TTC549 (cell line): ENCODE results near the gene SUMO3.
"Not testable (repeated sequence)": the region's sequence is repeated elsewhere in the genome, so short reads cannot be mapped to it uniquely, and the experiment has no call there.

Experiments
- FAIRE-seq: peaks from 2 replicates; lab custom pipeline; 2012; peaks lifted over from hg19 to GRCh38; lab: Jason Lieb, UNC

SUMO3 gene

DNA sequence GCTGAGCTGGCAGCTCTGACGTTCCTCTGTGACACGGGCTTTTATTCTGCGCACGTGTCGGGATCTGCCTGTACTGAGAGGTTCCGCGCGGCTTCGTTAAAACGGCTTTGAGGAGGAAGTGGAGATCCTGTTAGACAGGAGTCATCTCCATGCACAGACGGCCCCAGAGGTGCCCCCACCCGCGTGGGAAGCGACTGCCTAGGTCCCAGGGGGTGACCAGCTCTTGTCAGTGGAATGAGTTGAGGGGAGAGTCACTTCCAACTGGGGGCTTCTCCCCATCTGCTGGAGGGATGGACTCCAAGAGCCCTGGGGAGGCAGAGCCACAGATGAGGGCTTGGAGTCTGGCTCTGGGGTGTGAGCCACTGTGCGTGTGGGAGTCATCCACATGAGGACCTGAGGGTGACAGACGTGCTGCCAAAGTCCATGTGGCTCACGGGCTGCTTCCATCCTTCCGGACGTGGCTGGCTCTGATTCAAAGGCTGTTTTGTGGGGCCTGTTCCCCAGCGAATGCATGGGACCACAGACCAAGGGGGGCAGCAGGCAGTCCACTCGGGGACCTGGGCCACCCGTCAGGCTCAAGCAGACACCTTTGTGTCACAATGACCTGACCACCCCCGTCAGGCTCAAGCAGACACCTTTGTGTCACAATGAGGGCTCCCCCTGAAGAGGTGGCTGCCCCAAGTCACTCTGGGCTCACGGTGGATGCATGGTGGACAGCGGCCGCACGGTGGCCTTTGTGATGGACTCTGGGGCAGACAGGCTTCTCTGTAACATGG is 28.8 kb upstream of the SUMO3 start:
- FAIRE-seq, result no peak

DNA sequence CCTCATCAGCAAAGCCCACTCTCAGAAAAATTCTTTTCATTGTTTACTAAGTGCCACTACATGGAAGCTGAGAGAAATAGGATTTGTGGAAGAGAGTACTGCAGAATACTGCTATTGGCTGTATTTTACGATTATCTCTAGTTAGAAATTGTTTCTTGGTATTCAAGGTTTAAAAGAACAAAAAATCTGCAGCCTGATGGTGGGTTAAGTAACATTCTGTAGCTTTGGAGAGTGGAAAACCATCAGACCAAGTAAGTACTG is 28.3 kb upstream of the SUMO3 start:
- no peak for FAIRE-seq

DNA sequence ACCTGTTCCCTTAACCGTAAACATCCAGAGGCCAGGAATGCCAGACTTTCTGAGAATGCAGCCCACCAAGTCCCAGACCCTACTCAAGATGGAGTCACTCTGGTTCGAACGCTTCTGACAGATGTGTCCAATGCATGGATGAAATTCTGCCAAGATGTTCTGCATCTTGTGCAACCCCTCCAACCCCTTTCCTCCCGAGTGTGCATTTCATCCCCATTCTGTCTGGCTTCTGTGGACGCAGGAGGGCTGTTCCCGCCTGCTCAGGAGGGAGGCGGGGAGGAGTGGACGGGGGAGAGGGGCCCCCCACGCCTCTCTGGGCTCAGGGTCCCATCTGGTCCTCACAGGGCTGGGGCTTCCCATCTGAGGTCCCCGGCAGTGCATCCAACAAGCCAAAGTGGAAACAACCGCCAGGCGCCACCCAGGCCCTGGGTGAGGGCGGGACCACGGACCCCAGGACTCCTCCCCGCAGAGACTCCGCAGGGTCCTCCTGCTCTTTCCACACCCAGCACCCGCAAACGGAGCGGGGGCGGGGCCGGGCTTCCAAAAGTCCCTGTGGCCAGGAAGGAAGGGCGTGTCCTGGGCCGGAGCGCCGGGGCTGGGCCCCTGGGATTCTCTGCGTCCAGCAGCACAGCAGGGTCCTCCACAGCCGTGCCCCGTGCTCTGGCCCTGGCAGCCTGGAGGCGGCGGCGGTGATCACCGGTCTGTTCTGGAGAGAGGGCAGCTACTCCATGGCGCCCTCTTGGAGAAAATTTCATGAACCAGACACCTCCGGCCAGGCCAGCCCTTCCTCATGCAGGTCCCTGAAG is 27.8 kb upstream of the SUMO3 start:
- FAIRE-seq, result no peak

DNA sequence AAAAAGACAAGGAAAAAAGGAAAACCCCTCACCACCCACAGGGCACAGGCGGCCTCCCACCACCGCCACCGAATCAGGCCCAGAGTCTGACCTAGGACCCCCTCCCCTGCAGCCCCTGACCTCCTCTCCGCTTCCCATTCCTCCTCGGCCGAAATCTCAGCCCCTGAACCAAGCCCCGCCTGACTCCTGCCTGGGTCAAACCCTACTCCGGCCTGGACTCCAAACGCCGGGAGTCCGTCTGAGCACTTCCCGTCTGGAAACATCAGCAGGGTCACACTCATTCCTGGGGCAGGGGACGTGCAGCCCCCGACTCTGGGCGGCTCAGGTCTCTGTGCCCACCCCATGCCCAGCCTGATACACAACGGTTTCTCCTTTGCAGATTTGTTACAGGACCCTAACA is 26.4 kb upstream of the SUMO3 start:
- no peak for FAIRE-seq

DNA sequence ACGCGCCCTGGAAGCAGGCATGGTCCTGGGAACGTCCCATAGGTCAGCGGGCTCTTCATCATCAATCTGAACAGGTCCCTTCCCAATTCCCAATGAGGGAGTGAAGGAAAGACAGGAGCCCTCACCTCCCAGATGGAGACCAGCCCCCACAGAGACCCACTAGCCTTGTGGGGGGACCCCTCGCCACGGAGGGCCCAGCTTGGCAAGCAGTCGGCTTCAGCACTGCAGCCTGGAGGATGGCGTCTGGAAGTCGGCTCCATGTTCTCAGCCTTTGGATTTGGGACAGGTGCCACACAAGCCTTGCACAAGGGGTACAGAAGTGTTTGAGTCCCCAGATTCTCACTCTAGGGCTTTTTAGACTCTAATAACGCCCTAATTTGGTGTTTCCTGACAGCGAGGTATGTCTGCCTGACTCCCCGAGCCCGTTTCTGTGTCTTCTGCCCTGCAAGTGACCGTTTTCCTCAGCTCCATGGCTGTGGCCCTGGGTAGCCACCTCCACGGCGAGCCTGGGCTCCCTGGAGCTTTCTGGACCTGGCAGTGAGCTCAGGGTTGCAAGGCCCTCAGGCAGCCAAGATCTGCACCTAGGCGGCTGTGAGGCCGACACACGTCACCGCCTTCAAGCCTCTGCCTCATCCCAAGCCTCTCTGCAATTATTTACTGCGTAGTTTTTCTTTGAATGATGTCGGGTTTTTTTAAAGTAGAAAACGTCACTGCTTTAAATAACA is 25.0 kb upstream of the SUMO3 start:
- FAIRE-seq, result no peak

DNA sequence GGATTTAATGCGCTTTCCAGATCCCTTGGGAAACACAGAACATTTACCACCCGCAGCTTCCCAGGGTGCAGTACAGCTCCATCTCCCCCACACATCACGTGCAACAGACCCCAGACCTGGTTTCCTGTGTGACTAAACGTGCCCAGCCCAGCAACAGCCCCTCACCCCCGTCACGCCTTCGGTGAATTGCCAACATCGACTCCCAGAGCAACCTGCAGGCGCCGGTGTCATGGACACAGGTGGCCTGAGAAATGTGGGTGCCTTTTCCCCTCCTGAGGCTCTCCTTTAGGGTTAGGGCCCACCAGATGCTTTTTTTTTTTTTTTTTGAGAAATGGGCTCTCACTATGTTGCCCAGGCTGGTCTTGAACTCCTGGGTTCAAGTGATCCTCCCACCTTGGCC is 24.2 kb upstream of the SUMO3 start:
- no peak for FAIRE-seq

DNA sequence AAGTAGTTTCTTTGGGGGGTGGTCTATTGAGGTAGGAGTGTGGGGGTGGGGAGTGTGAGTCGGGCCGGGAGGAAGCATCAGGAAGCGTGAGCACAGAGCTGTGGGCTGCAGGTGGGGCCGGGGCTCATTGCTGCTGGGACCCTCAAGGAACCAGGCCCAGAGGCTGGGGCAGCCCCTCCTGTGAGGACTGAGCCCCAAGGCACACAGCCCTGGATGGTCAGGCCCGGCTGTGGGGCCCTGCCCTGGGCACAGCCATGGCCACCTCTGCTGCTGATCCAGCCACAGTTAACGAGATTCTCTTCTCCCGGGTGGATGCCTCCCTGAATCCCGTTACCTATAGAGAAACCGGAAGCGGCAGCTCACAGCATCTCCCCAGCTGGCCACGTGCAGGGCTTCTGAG is 22.9 kb upstream of the SUMO3 start:
- FAIRE-seq, result no peak

DNA sequence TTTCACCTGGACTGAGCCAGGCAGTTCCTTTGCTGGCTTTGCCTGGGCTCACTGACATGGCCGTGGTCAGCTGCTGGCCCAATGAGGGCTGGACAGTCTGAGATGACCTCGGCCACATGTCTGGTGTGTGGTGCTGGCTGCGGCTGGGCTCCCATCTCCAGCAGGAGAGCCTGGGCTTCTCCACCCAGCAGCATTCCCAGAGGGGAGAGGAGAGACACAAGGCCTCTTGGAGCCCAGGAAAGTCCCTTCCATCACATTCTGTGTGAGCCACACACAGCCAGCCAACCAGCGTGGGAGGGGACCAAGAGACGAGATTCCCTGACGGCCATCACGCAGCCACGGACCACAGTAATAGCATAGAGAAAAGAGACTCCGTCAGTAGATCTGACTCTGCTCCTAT is 21.1 kb upstream of the SUMO3 start:
- FAIRE-seq, result no peak

DNA sequence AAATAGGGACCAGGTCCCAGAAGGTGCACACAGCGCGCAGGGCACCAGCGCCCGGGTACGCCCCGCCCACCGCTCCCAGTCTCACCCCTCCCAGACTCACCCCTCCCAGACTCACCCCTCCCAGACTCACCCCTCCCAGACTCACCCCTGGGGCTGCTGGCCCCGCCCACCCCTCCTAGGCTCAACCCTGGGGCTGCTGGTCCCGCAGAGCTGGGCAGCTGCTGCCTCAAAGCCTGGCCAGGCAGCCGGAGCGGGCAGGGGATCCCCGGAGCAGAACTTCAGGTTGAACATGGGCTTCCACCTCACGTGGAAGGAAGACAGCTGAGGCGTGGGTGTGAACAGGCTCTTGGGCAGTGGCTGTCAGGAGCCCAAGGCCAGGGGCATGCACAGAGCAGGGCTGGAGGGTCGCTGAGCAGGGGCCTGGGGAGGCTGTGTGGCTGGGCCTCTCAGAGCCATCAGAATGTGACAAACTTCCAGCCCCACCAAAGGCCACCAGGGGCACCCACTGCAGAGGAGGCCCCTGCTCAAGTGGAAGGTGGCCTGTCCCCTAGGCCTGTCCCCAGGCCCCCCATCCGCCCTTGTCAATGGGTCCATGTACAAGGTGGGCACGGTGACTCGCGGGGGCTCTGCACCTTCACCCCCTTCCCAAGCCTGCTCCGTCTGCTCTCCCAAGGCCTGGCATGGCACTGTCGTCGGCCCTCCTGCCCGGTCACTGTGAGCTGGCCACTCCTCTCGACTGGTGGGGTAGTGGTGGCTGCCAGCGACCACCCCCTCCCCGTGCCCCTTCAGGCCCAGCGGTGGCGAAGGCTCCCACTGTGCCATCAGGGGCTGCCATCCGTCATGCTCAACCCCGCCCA is 20.4 kb upstream of the SUMO3 start:
- no peak for FAIRE-seq

DNA sequence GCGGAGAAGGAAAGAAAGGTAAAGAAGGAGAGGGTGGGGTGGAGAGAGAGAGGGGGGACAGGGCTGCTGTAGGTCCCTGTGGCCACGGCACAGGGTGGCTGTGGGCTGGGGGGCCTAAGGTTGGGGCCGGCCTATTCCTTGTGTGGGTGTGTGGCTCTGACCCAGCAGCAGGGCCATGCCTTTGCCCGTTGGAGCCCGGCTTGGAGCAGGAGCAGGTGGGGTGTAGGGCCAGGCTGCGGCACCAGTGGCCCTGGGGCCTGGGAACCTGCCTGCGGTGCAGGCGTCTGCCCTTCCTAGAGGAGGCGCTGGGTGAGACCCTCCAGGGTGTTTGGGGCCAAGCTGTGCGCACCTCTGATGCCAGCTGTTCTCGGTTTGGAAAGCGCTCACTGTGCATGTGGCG is 19.7 kb upstream of the SUMO3 start:
- FAIRE-seq, result no peak

DNA sequence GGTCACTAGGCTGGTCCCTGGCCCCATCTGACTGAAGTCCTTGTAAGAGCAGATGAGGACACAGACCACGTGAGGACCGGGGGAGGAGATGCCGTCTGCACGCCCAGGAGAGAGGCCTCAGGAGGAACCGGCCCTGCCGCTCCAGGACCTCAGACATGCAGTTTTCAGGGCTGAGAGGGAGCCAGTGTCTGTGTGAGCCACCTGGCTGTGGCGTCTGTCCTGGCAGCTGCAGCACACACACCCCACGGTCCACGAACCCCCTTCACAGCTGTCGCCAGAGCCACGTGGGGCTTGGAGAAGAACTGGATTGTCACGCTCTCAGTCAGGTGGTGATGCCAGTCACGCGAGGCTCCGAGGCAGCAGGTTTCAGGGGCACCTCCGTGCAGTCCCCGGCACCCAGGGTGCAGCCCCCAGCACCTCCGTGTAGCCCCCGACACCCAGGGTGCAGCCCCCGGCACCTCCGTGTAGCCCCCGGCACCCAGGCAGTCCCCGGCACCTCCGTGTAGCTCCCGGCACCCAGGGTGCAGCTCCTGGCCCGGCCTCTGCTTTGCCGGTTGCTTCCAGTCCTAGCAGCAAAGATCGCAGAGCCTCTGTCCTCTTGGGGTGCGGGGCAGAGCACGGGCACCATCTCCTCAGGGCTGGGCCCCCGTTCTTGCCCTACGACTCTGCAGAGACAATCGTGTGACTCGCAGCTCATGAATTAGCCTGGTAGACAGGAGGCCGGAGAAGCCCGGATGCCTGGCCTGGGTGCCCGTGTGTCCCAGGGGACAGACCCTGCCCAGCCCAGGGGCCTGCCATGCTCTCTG is 19.0 kb upstream of the SUMO3 start:
- FAIRE-seq, result no peak

DNA sequence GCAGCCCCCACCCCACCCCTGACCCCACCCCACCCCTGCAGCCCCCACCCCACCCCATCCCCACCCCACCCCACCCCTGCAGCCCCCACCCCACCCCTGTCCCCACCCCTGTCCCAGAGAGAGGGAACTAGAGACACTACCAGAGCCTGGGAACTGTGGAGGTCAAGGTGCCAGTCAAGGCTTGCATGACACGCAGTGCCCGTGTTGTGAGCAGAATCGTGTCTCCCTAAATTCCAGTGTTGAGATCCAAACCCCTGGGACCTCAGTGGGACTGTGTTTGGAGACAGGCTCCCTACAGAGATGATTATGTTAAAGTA is 18.4 kb upstream of the SUMO3 start:
- FAIRE-seq, result no peak

DNA sequence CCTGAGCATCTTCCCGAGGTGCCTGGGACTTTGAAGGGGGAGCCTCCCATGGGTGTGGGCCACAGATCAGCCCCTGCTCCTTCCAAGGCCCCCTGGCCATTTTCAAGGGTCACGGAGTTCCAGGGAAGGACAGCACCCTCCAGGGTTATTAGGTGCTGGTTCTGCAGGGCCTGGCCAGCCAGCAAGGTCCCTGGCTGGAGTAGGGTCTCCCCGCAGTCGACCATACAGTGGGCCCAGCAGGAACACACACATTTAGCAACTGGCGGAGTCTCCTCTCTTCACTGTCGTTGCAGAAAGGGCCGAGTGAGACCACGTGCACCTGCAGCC is 17.7 kb upstream of the SUMO3 start:
- no peak for FAIRE-seq

DNA sequence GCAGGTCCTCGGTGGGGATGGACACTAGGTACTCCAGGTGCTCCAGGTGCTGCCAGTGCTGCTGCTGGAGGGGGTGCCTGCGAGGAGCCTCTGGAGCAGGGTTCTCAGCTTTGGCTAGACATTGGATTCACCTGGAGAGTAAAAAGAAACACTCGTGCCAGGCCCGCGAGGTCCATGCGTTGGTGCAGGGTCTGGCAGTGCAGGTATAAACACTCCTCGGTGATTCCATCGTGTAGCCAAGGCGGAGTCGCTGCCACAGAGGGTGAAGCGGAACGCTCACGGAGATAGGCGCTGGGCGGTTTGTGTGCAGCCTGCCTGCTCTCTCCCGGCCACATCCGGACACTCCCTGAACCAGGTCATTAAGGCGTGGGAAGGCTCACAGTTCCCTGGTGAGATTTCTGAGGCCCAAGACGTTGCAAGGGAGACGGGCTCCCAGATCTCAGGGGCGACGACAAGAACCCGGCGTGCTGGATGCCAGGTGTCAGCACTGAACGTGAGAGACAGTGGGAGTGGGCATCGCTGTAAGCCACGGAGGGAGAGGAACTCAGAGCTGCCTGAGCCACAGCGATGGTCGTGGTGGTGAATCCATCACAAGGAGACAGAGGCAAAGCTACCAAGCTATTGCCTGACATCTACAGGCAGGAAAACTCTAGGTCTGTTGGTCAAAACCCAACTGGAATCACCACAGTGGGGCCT is 17.2 kb upstream of the SUMO3 start:
- no peak for FAIRE-seq

DNA sequence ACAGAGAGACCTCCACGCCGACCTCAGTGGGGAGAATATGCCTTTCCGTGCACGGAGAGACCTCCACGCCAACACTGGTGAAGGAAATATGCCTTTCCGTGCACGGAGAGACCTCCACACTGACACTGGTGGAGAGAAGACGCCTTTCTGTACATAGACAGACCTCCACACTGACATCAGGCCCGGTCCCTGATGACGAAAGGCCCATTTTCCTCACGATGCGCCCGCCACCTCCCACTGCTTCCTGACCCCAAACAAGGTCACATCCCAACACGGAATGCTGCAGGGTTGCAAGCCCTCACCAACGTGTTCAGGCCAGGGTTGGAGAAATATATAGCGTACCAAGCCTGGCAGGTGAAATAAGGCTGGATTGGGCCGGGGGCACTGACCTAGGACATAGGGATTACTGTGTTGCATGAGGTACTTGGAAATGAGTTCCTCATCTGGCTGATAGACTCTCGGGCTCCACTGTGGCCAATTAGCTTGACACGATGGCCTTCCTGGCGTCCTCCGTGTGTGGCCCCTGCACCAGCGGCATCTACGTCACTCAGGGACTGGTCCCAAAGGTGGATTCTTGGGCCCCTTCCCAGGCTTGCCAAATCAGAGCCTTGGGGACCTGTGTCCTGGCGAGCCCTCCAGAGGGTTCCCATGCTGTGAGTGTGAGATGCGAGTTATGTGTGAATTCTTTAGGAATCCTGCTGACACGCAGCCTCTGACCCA is 16.5 kb upstream of the SUMO3 start:
- no peak for FAIRE-seq

DNA sequence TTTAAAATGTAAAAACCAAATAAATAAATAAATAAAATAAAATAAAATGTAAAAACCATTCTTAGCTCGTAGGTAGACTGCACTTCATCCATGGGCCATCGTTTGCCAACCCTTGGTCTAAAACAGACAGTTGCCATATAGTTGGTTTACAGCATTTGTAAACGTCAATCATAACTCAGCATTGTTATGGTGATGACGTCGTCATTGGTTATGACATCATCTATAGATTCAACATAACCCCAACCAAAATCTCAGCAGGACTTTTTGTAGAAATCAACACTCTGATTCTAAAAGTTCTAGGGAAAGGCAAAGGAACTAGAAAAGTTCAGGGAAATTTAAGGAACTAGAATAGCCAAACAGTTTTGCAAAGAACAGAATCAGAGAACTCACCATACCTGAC is 15.8 kb upstream of the SUMO3 start:
- FAIRE-seq, result no peak

DNA sequence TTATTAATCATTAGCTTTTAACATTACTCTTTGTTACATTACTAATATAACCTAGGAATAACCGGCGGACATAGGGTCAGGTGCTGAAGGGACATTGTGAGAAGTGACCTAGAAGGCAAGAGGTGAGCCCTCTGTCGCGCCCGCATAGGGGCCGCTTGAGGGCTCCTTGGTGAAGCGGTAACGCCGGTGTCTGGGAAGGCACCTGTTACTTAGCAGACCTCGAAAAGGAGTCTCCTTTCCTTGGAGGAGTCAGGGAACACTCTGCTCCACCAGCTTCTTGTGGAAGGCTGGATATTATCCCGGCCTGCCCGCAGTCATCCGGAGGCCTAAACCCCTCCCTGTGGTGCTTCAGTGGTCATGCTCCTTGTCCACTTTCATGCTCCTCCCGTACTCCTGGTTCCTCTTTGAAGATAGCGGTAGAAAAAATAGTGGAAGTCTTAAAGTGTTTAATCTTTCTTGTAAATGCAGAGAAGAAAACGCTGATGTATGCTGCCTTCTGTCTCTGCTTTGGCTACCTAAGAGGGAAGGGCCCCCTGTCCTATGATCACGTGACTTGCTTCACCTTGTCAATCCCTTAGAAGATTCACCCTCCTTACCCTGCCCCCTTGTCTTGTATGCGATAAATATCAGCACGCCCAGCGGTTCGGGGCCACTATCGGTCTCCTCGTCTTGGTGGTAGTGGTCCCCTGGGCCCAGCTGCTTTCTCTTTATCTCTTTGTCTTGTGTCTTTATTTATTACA is 14.8 kb upstream of the SUMO3 start:
- FAIRE-seq, result not testable (repeated sequence)

DNA sequence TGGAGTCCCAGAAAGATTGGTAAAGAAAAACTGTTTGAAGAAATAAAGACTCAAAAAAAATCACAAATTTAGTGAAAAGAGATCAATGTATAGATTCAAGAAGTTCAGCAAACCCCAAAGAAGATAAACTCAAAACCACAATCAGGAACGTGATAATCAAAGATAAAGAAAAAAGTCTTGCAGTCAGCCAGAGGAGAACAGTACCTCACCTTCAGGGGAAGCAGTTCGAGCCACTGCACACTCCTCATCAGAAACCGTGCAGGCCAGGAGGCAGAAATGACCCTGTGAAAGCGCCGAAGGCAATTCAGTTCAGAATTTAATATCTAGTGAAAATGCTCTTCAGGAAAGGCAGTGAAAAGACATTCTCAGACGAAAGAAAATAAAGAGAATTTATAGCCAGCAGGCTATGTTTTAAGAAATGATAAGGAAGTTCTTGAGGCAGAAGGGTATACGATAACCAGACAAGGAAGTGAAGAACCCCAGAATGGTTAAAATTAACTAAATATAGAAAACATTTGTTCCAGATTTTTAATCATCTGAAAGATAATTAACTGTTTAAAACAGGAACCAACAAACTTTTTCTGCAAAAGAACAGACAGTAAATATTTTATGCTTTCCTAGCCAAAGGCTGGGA is 13.5 kb upstream of the SUMO3 start:
- FAIRE-seq, result no peak

DNA sequence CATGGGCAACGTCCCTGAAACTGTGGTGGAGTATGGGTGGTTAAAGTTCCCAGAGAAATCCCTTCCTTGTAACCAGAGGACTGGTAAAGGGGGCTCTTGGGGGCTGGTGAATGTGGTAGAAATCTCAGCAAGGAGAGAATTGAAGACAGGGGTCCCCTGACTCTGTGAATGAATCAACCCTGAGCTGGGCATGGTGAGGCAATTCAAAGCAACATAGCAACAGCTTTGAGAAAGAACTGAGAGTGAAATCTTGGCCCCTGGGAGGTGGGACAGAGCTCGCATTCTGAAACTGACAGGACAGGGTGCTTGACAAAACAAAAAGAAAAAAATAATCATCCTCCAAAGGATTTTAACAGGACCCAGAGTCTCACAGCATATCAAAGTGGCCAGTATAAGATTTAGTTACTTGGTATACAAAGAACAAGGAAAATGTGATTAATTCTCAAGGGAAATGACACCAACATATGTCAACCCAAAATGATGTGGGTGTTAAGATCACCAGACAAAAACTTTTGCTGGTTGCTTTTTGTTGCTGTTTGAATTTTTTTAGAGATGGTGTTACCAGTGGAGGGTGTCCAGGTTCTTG is 11.7 kb upstream of the SUMO3 start:
- no peak for FAIRE-seq
